ENCODE measurements around the gene TCTN1.

GRCh38 chr12:110668480-110669192 is 54.7 kb downstream of the TCTN1 start:
- TF ChIP-seq CTCF (conservative IDR thresholded peaks at IDR 0.05) (no peak), EZH2 (IDR thresholded peaks at IDR 0.05; ENCODE audit: low read depth) (no peak)

All from PC-9 (cell line).